K562 (cell line): ENCODE measurements around the gene DTNBP1. TPM values are rescaled to one million over a fixed set of nuclear protein-coding genes. Genes with fewer than 3 reads are reported as not detected.

Source experiments
- CBFA2T3 ChIP-seq: fragments of 450-650 bp; IDR thresholded peaks from 2 replicates; pipeline ENCODE4 v1.6.1; 2017
- CXXC5 ChIP-seq: fragments of 250-450 bp; sonication (Bioruptor Pico); IDR thresholded peaks from 2 replicates; pipeline ENCODE4 v1.8.0; 2022; ENCODE audit warnings: inconsistent platforms, mild to moderate bottlenecking, moderate library complexity
- ESRRA ChIP-seq: fragments of 450-650 bp; IDR thresholded peaks from 2 replicates; pipeline ENCODE4 v1.6.1; 2014; ENCODE audit warnings: low read depth, mild to moderate bottlenecking, moderate library complexity, borderline replicate concordance
- KAT2B ChIP-seq: IDR thresholded peaks from one replicate; pipeline ENCODE4 v1.6.1; 2012; ENCODE audit warnings: low read depth, mild to moderate bottlenecking, control low read depth, inconsistent platforms, low read length, moderate library complexity
- MNT ChIP-seq, 2 experiments: fragments of 450-650 bp; conservative IDR thresholded peaks; 2 replicates each; pipeline ENCODE4 v1.6.1; 2017; ENCODE audit warnings: mild to moderate bottlenecking in 2 of 2, moderate library complexity in 2 of 2
- MTA3 ChIP-seq: fragments of 450-650 bp; formaldehyde crosslinking; IDR thresholded peaks from 2 replicates; pipeline ENCODE4 v1.6.1; 2017; ENCODE audit warnings: mild to moderate bottlenecking, borderline replicate concordance
- NCOR1 ChIP-seq: fragments of 450-650 bp; IDR thresholded peaks from 2 replicates; pipeline ENCODE4 v1.6.1; 2016; ENCODE audit warnings: mild to moderate bottlenecking, moderate library complexity
- NR2F6 ChIP-seq: fragments of 450-650 bp; formaldehyde crosslinking; IDR thresholded peaks from 2 replicates; pipeline ENCODE4 v1.4.0; 2020; ENCODE audit warnings: mild to moderate bottlenecking
- SMAD2 ChIP-seq: fragments of 150-350 bp; IDR thresholded peaks from 2 replicates; pipeline ENCODE4 v1.6.1; 2014; ENCODE audit warnings: low read depth, mild to moderate bottlenecking, low read length
- SMAD4 ChIP-seq: fragments of 250-450 bp; sonication (Bioruptor Pico); conservative IDR thresholded peaks from 2 replicates; pipeline ENCODE4 v1.8.0; 2021; ENCODE audit warnings: inconsistent platforms, mild to moderate bottlenecking, moderate library complexity
- SMARCA4 ChIP-seq: fragments of 450-650 bp; IDR thresholded peaks from 2 replicates; pipeline ENCODE4 v1.6.1; 2016
- ZBTB7A ChIP-seq: IDR thresholded peaks from 2 replicates; pipeline ENCODE4 v1.6.1; 2011; ENCODE audit warnings: low read depth, mild to moderate bottlenecking, low read length, moderate library complexity, borderline replicate concordance; ENCODE audit not compliant: control insufficient read depth
- ZNF143 ChIP-seq: sonication (generic); formaldehyde crosslinking; IDR thresholded peaks from 2 replicates; pipeline ENCODE4 v1.9.0; 2022; ENCODE audit warnings: mild to moderate bottlenecking, missing genetic modification reagents
- ZNF239 ChIP-seq: fragments of 250-450 bp; sonication (Bioruptor Pico); IDR thresholded peaks from 2 replicates; pipeline ENCODE4 v1.4.0; 2020; ENCODE audit warnings: mild to moderate bottlenecking
- ZNF263 ChIP-seq: sonication (generic); formaldehyde crosslinking; IDR thresholded peaks from 2 replicates; pipeline ENCODE4 v1.8.0; 2022; ENCODE audit warnings: mild to moderate bottlenecking, missing genetic modification reagents, borderline replicate concordance
- ZNF318 ChIP-seq, 2 experiments: fragments of 450-650 bp; IDR thresholded peaks; 2 replicates each; pipeline ENCODE4 v1.6.1; 2016; ENCODE audit warnings: mild to moderate bottlenecking in 2 of 2, borderline replicate concordance in 1 of 2, low read depth in 1 of 2, moderate library complexity in 1 of 2
- ZNF384 ChIP-seq: IDR thresholded peaks from 2 replicates; pipeline ENCODE4 v1.6.1; 2012; ENCODE audit warnings: low read depth, low read length, improper control_type of control experiment
- polyA plus RNA-seq, 8 experiments: library from polyadenylated mRNA; depleted of rRNA in 4 of 8; stranded (reverse) in 5 of 8; unstranded in 3 of 8; fragments of >200 nt; fragmentation: Nextera tagmentation in 2 of 8; fragmentation: Illumina TruSeq in 1 of 8; extraction: Ambion mirVana in 2 of 8; extraction: Trizol in 1 of 8; gene quantifications; 2 replicates each; pipeline versions ENCODE4 v1.2.1 to v1.2.3, GENCODE V29; 2011 to 2014; ENCODE audit warnings: inconsistent platforms in 1 of 8, missing spikeins in 1 of 8
- total RNA-seq, 7 experiments: library from RNA; depleted of rRNA in 6 of 7; stranded (reverse); fragments of >200 nt in 6 of 7; fragmentation: Illumina TruSeq in 2 of 7; extraction: Trizol in 2 of 7; gene quantifications; 2 replicates each; pipeline versions ENCODE4 v1.2.1 to v1.2.3, GENCODE V29; 2011 to 2021; ENCODE audit warnings: low replicate concordance in 1 of 7

The DTNBP1 gene
- total and polyA plus RNA-seq, 9 of the 15 experiments (the other 6 are each of a cell fraction or from before 2014, with no cell fraction given), result 16.7 to 54.5 (median 21.4) TPM

GRCh38 chr6:15621203-15622044, 41.4 kb downstream of the DTNBP1 start (continued):
- TF ChIP-seq ZNF318 (IDR thresholded peaks at IDR 0.05; ENCODE audit: borderline replicate concordance in 1 of 2, low read depth in 1 of 2), result no peak; a peak in 1 of 4 replicates
- peak; percentile 83 for TF ChIP-seq MTA3
- peak; percentile 36; the same call in 1 of the 2 replicates for TF ChIP-seq ESRRA
- TF ChIP-seq NR2F6 (CRISPR knock-in tag), result no peak
- TF ChIP-seq SMARCA4, result peak; percentile 80; the same call in 1 of the 2 replicates
- TF ChIP-seq ZNF384, result no peak
- TF ChIP-seq CXXC5 (CRISPR knock-in tag), result 0 out of 2 replicates have a peak, but pooled peaks have one; percentile 23
- no peak for TF ChIP-seq ZBTB7A
- TF ChIP-seq NCOR1, result peak; percentile 52; the same call in 1 of the 2 replicates
- TF ChIP-seq ZNF263 (CRISPR knock-in tag), result peak; percentile 88
- TF ChIP-seq MNT (conservative IDR thresholded peaks at IDR 0.05), result peak in 1 of 2 experiments; percentile 66; a peak in 1 of 4 replicates
- no peak for TF ChIP-seq KAT2B
- TF ChIP-seq ZNF239, result 0 out of 2 replicates have a peak, but pooled peaks have one; percentile 13
- peak; percentile 56 for TF ChIP-seq CBFA2T3
- no peak for TF ChIP-seq ZNF143 (CRISPR knock-in tag)
- no peak for TF ChIP-seq SMAD2
- TF ChIP-seq SMAD4 (CRISPR knock-in tag), result peak; percentile 49
